ENCODE measurements around the gene FMNL1. TPM values are rescaled to one million over a fixed set of nuclear protein-coding genes. Genes with fewer than 3 reads are reported as not detected.
A peak's percentile ranks its signal among the peaks of the same experiment; 100 is the strongest.

The FMNL1 gene
- polyA plus RNA-seq, 2 of the 4 experiments (the other 2 are of a cell fraction), result 8.6 to 43.9 TPM

DNA sequence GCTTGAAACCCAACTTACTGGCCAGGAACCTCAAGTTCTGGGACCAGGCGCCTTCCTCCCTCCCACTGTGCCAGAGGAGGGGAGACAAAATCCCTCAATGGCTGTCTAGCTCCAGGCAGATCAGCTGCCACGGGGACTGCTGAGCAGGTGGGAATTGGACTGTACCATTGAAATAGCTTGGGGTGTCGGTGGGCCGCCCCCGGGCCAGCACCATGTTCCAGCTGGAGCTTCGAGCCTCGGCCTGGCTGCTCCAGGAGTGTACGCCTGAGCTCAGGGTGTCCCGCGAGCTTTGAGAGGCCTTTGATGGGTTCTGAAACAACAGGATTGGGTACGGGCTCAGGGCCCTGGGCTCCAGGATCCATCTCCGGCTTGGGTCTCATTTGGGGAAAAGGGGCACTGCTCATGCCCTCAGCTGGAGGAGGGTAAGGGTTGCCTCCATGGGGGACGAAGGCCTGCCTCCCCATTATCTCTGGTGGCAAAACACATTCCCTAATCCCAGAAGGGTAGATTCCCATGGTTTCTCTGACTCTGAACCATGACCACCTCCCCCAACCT lies 44.8 kb downstream of the FMNL1 start:
- Histone ChIP-seq H3K4me2 (peak overlapping the region; percentile 49), H3K27ac (peak overlapping the region; percentile 14 to 51; a peak in 4 of 6 replicates), H3K9me3 (no peaks in the 10 kb centered on the region), H3K4me3 (no peak overlapping the region), H3K4me1 (peaks cover 55% of the 10 kb centered on the region)
- WGBS (ENCODE audit: missing lambda C conversion rate), result 94% methylated on average over 13 of the region's 13 CpGs
- CTCF ChIA-PET, result interaction anchor here (1.0 to 34.8 kb wide), 15 partner anchors 10 to 162 kb away, joined by 3 to 1120 read pairs (median 20); partner anchors contain the start of genes ACBD4, FMNL1 and MAP3K14
- POLR2A ChIA-PET, result interaction anchor here (1.0 kb wide), 1 partner anchor 51 kb away, joined by 3 read pairs; the partner anchor contains the start of gene MAP3K14
- FAIRE-seq (no peak), DNase-seq (ENCODE audit: low read depth in 1 of 2, low spot score in 1 of 2) (no peak), ATAC-seq (no peak)
- TF ChIP-seq, protein P1, sequence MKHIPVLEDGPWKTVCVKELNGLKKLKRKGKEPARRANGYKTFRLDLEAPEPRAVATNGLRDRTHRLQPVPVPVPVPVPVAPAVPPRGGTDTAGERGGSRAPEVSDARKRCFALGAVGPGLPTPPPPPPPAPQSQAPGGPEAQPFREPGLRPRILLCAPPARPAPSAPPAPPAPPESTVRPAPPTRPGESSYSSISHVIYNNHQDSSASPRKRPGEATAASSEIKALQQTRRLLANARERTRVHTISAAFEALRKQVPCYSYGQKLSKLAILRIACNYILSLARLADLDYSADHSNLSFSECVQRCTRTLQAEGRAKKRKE (CRISPR knock-in tag; IDR thresholded peaks at IDR 0.05; ENCODE audit: low read depth), result no peak
- TF ChIP-seq EHMT2 (IDR thresholded peaks at IDR 0.05; ENCODE audit: low read depth) (no peak), HDAC2 (IDR thresholded peaks at IDR 0.05) (no peak), FOSB (CRISPR knock-in tag; IDR thresholded peaks at IDR 0.05) (no peak), ZNF302 (CRISPR knock-in tag; IDR thresholded peaks at IDR 0.05) (no peak), MYC (IDR thresholded peaks at IDR 0.05; ENCODE audit: borderline replicate concordance, low read length) (no peak), RCOR1 (IDR thresholded peaks at IDR 0.05; ENCODE audit: low read depth, low read length) (no peak), HEYL (CRISPR knock-in tag; IDR thresholded peaks at IDR 0.05) (no peak), FOSL2 (IDR thresholded peaks at IDR 0.05) (no peak), FOSL2 (CRISPR knock-in tag; IDR thresholded peaks at IDR 0.05) (no peak)
- TF ChIP-seq, protein P2, sequence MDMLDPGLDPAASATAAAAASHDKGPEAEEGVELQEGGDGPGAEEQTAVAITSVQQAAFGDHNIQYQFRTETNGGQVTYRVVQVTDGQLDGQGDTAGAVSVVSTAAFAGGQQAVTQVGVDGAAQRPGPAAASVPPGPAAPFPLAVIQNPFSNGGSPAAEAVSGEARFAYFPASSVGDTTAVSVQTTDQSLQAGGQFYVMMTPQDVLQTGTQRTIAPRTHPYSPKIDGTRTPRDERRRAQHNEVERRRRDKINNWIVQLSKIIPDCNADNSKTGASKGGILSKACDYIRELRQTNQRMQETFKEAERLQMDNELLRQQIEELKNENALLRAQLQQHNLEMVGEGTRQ (IDR thresholded peaks at IDR 0.05), result no peak

- TF ChIP-seq NPAS2 (CRISPR knock-in tag; IDR thresholded peaks at IDR 0.05; ENCODE audit: borderline replicate concordance) (no peak), PHF8 (IDR thresholded peaks at IDR 0.05; ENCODE audit: borderline replicate concordance, low read depth) (no peak), NR3C1 (IDR thresholded peaks at IDR 0.05) (no peak), ZSCAN20 (CRISPR knock-in tag; IDR thresholded peaks at IDR 0.05) (no peak), FOSL2 (IDR thresholded peaks at IDR 0.05) (no peak), FOSL2 (CRISPR knock-in tag; IDR thresholded peaks at IDR 0.05) (no peak), HMGXB4 (CRISPR knock-in tag; IDR thresholded peaks at IDR 0.05; ENCODE audit: borderline replicate concordance) (no peak), TFCP2L1 (CRISPR knock-in tag; IDR thresholded peaks at IDR 0.05) (no peak), ELK1 (IDR thresholded peaks at IDR 0.05; ENCODE audit: low read depth, low read length) (no peak), HOXB5 (CRISPR knock-in tag; IDR thresholded peaks at IDR 0.05) (no peak), NFE2L2 (conservative IDR thresholded peaks at IDR 0.05; ENCODE audit: low read length) (no peak), CBX2 (IDR thresholded peaks at IDR 0.05; ENCODE audit: borderline replicate concordance, low read depth) (no peak), GATA3 (IDR thresholded peaks at IDR 0.05; ENCODE audit: borderline replicate concordance) (no peak), HDAC2 (IDR thresholded peaks at IDR 0.05) (no peak), ZNF302 (CRISPR knock-in tag; IDR thresholded peaks at IDR 0.05) (no peak), RCOR1 (IDR thresholded peaks at IDR 0.05; ENCODE audit: low read depth, low read length) (no peak), MAX (IDR thresholded peaks at IDR 0.05) (no peak), RNF2 (IDR thresholded peaks at IDR 0.05; ENCODE audit: borderline replicate concordance, low read depth) (no peak), EP300 (IDR thresholded peaks at IDR 0.05) (no peak)
- TF ChIP-seq, protein P2 (IDR thresholded peaks at IDR 0.05), result no peak
- peak overlapping the region in 1 of 2 experiments; percentile 51; a peak in 2 of 6 replicates for H3K27ac ChIP-seq
- ChIA-PET CTCF (interaction anchor here (0.5 to 34.8 kb wide), 15 partner anchors 9 to 225 kb away, joined by 3 to 1120 read pairs (median 7); partner anchors contain the start of genes ACBD4, FMNL1 and MAP3K14), POLR2A (no interaction called here)
- FAIRE-seq (no peak), DNase-seq (ENCODE audit: low read depth in 1 of 2, low spot score in 1 of 2) (no peak), ATAC-seq (no peak)
- 86% methylated on average over 10 of the region's 10 CpGs for WGBS (ENCODE audit: missing lambda C conversion rate)
- H3K4me2 ChIP-seq, result no peak overlapping the region
- no peak overlapping the region for H3K4me3 ChIP-seq
- H3K9me3 ChIP-seq, result no peaks in the 10 kb centered on the region
- peaks cover 52% of the 10 kb centered on the region for H3K4me1 ChIP-seq
Measured at GRCh38 chr17:45267436-45268055, 45.9 kb downstream of the FMNL1 start.
